Activated T-helper 17 cell treated with anti-CD3 and anti-CD28 coated beads, Interleukin-2, amount 50 U/mL, for 72 hours (primary cell): ENCODE data around the gene ARHGAP30. TPM values are rescaled to one million over a fixed set of nuclear protein-coding genes. Genes with fewer than 3 reads are reported as not detected.
"Not testable (repeated sequence)": the region's sequence is repeated elsewhere in the genome, so short reads cannot be mapped to it uniquely, and the experiment has no call there.

Experiments used
- ATAC-seq: fragments of 150-1000 bp; cut with Tn5 transposase; replicated peaks from 2 replicates; pipeline ENCODE4 v1.10.0; 2021; ENCODE audit warnings: mild to moderate bottlenecking, moderate library complexity
- H3K27ac Mint-ChIP-seq: one replicate; pipeline ENCODE4 v1.8.0; 2022; ENCODE audit warnings: mixed read lengths
- H3K27me3 Mint-ChIP-seq: one replicate; pipeline ENCODE4 v1.8.0; 2022; ENCODE audit warnings: mixed read lengths
- H3K36me3 Mint-ChIP-seq: one replicate; pipeline ENCODE4 v1.8.0; 2022; ENCODE audit warnings: low read depth, mild to moderate bottlenecking, mixed read lengths
- H3K4me1 Mint-ChIP-seq: one replicate; pipeline ENCODE4 v1.8.0; 2022; ENCODE audit warnings: mixed read lengths
- H3K4me3 Mint-ChIP-seq: one replicate; pipeline ENCODE4 v1.8.0; 2022; ENCODE audit warnings: mild to moderate bottlenecking, mixed read lengths
- H3K9me3 Mint-ChIP-seq: one replicate; pipeline ENCODE4 v1.8.0; 2022; ENCODE audit warnings: mixed read lengths
- total RNA-seq, 2 donors: library from RNA; stranded (reverse); gene quantifications; one replicate each; pipeline ENCODE4 v1.2.3, GENCODE V29; 2022

The ARHGAP30 gene
- total RNA-seq, 2 donors from 2014 or later, result 180 to 207 TPM

DNA sequence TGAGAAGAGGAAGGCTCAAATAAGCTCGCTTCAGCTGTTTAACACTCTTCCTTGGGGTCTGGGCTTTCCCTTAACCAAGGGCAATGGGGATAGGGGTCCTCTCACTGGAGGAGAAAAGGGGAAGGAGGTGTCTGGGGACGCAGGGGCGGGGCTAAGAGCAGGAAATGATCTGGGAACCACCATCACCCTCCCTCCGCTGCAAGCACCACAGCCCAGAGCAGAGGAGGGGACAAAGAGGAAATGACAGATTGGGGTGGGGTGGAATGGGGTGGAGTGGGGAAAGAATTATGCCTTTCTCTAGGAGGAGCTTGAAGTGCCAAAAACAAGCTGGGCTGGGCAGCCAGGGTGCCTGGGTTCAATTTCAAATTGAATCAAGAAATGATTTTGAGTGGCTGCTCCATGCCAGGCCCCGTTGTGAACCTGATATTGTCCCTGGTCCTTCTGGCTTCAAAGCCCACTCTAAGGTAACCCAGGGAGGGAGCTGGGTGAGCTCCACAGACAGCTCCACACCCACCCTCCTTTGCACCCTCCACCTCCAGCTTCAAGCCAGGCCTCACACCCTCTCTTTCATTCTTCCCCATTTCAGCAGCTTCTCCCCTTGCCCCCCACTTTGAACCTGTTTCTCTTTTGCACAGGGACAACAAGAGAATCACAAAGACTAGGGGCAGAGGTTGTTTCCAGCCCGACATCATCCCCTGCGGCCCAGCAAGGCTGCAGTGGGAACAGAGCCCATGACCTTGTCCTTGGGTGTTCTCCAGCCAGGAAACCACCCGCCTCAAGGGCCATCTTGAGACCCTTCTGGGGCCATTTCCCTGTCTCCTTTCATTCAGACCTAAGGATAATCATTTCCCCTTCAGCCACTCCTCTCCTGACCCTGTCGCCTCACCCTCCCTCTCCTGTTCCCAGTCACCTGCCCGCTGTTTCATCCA lies 1.1 kb downstream of the ARHGAP30 start:
- Mint-ChIP-seq H3K27ac (peak overlapping the region; percentile 77), H3K4me3 (peak overlapping the region; percentile 82), H3K4me1 (peaks cover 38% of the 10 kb centered on the region), H3K9me3 (no peaks in the 10 kb centered on the region), H3K27me3 (no peaks in the 10 kb centered on the region), H3K36me3 (peaks cover 63% of the 10 kb centered on the region)
- ATAC-seq, result peak; percentile 68

DNA sequence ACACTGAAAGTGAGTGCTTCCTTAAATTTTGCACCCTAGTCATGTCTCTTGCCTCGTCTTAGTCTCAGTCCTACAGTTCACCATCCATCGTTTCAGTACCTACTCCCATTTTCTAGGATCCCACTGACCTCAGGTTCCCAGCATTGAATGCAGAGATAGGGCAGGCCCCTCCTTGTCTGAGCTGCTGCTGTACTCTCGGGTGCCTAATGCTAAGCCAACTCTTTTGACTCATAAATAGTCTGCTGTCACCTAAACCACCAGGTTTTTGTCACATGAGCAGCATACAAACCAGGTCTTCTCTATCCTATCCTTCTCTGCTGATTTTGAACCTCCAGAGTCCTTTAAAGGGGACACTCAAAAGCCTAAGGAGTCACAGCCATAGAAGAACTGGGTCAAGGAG lies 3.0 kb downstream of the ARHGAP30 start:
- peaks cover 82% of the 10 kb centered on the region for H3K36me3 Mint-ChIP-seq
- peak; percentile 38 for ATAC-seq
- peak overlapping the region; percentile 82 for H3K4me3 Mint-ChIP-seq
- H3K27ac Mint-ChIP-seq, result peak overlapping the region; percentile 77
- H3K9me3 Mint-ChIP-seq, result no peaks in the 10 kb centered on the region
- H3K27me3 Mint-ChIP-seq, result no peaks in the 10 kb centered on the region
- H3K4me1 Mint-ChIP-seq, result peaks cover 43% of the 10 kb centered on the region

DNA sequence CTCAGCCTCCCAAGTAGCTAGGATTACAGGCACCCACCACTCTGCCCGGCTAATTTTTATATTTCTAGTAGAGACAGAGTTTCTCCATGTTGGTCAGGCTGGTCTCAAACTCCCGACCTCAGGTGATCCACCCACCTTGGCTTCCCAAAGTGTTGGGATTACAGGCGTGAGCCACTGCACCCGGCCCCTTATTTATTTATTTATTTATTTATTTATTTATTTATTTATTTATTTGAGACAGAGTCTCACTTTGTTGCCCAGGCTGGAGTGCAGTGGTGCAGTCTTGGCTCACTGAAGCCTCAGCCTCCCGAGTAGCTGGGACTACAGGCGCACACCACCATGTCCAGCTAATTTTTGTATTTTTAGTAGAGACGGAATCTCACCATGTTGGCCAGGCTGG lies 4.0 kb downstream of the ARHGAP30 start:
- not testable (repeated sequence) for H3K27me3 Mint-ChIP-seq, ATAC-seq, H3K9me3 Mint-ChIP-seq
- Mint-ChIP-seq H3K36me3 (peaks cover 87% of the 10 kb centered on the region), H3K4me1 (peaks cover 35% of the 10 kb centered on the region), H3K27ac (peak overlapping the region; percentile 36), H3K4me3 (peak overlapping the region; percentile 82)

DNA sequence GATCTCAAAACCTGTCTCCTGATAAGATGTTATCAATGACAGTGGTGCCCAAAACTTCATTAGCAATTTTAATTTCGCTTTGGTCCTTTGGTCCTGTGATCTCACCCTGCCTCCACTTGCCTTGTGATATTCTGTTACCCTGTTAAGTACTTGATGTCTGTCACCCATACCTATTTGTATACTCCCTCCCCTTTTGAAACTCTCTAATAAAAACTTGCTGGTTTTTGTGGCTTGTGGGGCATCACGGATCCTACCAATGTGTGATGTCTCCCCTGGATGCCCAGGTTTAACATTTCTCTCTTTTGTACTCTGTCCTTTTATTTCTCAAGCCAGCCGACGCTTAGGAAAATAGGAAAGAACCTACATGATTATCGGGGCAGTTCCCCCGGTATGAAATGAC lies 5.8 kb downstream of the ARHGAP30 start:
- not testable (repeated sequence) for H3K9me3 Mint-ChIP-seq, H3K27me3 Mint-ChIP-seq, ATAC-seq
- H3K4me3 Mint-ChIP-seq, result peak overlapping the region; percentile 82
- H3K4me1 Mint-ChIP-seq, result peaks cover 34% of the 10 kb centered on the region
- peak overlapping the region; percentile 84 for H3K27ac Mint-ChIP-seq
- peaks cover 96% of the 10 kb centered on the region for H3K36me3 Mint-ChIP-seq

DNA sequence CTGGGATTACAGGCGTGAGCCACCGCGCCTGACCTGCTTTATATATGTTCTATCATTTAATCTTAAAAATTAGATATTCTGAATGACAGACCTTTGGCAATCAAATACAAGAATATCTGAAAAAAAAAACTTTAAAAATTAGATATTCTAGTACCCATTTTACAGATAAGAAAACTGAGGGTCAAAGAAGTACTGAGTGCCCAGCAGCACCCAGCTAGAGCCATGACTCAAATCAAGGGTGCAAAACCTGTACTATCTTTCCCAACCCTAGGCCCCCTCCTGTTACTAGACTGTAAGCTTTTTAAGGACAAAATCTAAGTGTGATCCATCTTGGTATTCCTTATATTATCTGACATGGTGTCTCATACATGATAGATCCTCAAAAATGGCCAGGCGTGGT lies 8.3 kb downstream of the ARHGAP30 start:
- Mint-ChIP-seq H3K27me3 (no peaks in the 10 kb centered on the region), H3K9me3 (no peaks in the 10 kb centered on the region), H3K4me1 (peaks cover 23% of the 10 kb centered on the region), H3K4me3 (no peak overlapping the region), H3K36me3 (peaks cover 94% of the 10 kb centered on the region), H3K27ac (peak overlapping the region; percentile 77)
- no peak for ATAC-seq

DNA sequence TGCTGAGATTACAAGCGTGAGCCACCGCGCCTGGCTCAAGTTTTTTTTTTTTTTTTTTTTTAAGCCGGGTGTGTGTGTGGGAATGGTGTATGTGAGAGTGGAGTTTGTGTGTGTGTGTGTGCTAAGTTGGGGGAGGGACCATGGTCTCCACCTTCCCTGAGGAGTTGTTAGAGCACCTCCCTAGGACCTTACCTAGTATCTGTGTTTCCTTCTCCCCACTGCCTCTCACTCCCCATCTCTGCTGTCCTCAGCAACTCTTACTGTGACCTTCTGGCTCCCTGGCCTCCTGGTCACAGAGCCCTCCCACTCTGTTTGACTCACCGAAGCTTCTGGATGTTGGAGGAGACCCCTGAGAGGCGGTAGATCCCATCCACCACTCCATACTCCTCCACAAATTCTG lies 10.4 kb downstream of the ARHGAP30 start:
- Mint-ChIP-seq H3K27ac (peak overlapping the region; percentile 77), H3K4me3 (no peak overlapping the region), H3K36me3 (peaks cover 94% of the 10 kb centered on the region), H3K27me3 (no peaks in the 10 kb centered on the region), H3K4me1 (peaks cover 17% of the 10 kb centered on the region), H3K9me3 (no peaks in the 10 kb centered on the region)
- no peak for ATAC-seq

DNA sequence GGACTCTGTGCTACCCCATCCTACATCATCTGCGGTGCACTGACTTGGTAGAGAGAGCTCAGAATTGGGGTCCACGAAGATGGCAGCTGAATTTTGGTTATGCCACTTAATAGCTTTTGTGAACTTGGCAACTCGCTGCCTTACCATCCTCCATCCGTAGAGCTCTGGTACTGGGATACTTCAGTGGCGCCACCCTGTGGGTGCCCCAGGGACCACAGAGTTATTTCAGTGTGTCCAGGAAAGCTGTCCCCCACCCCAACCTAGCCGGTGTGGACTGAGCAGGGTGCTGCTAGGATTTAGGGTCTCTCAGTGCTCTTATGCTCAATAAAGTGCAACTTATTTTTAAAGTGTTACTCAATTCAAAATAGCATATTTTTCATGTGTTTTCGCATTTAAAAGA lies 14.9 kb downstream of the ARHGAP30 start:
- Mint-ChIP-seq H3K36me3 (peaks cover 99% of the 10 kb centered on the region), H3K27ac (no peak overlapping the region), H3K4me3 (no peak overlapping the region), H3K4me1 (no peaks in the 10 kb centered on the region), H3K27me3 (no peaks in the 10 kb centered on the region), H3K9me3 (no peaks in the 10 kb centered on the region)
- ATAC-seq, result no peak

DNA sequence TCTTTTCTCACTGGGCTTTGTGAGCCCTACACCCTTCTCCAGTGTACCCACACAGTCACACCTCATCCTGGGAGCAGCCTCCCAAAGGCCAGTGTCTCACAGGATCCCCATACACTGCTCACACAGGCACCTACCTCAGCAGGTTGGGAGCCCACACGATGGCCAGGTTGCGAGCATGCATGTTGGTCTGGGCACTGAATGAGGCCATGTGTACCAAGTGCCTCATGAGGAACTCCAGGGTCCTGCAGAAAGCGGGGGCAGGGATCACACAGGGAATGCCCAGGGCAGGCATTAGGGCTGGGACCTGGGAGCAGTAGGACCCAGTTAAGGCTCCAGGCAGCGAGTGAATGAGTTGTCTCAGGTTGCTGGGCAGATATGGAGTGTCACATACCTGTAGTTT lies 15.5 kb downstream of the ARHGAP30 start:
- no peak for ATAC-seq
- H3K4me1 Mint-ChIP-seq, result no peaks in the 10 kb centered on the region
- H3K36me3 Mint-ChIP-seq, result peaks cover 99% of the 10 kb centered on the region
- H3K27me3 Mint-ChIP-seq, result no peaks in the 10 kb centered on the region
- H3K4me3 Mint-ChIP-seq, result no peak overlapping the region
- no peaks in the 10 kb centered on the region for H3K9me3 Mint-ChIP-seq
- H3K27ac Mint-ChIP-seq, result no peak overlapping the region

DNA sequence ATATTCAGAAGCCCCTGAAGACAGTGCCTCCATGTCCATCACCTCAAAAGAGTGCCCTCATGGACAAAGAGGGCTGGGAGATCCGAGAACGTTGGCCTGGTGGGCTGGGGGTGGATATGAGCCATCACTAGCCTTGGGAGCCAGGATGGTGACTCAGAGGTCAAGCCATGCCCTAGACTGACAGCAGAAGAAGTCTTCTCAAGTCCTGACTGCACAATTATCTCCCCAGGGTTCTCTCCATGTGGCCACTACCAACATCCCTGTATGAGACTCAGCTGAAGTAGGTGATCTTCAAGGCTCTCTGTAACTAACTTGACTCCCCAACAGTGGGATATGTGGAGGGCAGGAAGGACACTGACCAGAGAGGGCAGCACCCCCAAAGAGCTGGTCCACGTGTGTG lies 16.8 kb downstream of the ARHGAP30 start:
- no peak overlapping the region for H3K4me3 Mint-ChIP-seq
- H3K27ac Mint-ChIP-seq, result peak overlapping the region; percentile 53
- ATAC-seq, result no peak
- H3K9me3 Mint-ChIP-seq, result no peaks in the 10 kb centered on the region
- no peaks in the 10 kb centered on the region for H3K4me1 Mint-ChIP-seq
- H3K27me3 Mint-ChIP-seq, result no peaks in the 10 kb centered on the region
- peaks cover 98% of the 10 kb centered on the region for H3K36me3 Mint-ChIP-seq

DNA sequence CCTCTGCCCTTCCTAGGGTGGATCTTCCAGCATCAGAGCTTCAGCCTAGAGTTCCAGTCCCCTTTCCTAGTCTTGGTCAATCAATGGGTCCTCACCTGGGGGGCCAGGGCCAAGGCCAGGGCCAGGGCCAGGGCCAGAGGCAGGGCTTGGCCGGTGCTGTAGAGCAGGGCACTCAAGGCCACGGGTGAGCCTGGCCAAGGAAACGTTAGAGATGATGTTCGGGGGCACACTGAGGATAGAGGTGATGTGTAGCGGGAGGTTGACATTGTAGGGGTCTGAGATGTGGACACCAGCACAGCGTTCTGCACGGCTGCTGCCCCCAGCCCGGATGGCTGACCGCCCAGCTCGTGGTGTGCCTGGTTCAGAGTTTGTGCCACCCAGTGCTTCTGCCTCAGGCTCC lies 18.5 kb downstream of the ARHGAP30 start:
- ATAC-seq, result no peak
- H3K4me1 Mint-ChIP-seq, result peaks cover 9% of the 10 kb centered on the region
- H3K27me3 Mint-ChIP-seq, result no peaks in the 10 kb centered on the region
- peaks cover 91% of the 10 kb centered on the region for H3K36me3 Mint-ChIP-seq
- no peaks in the 10 kb centered on the region for H3K9me3 Mint-ChIP-seq
- no peak overlapping the region for H3K4me3 Mint-ChIP-seq
- no peak overlapping the region for H3K27ac Mint-ChIP-seq

DNA sequence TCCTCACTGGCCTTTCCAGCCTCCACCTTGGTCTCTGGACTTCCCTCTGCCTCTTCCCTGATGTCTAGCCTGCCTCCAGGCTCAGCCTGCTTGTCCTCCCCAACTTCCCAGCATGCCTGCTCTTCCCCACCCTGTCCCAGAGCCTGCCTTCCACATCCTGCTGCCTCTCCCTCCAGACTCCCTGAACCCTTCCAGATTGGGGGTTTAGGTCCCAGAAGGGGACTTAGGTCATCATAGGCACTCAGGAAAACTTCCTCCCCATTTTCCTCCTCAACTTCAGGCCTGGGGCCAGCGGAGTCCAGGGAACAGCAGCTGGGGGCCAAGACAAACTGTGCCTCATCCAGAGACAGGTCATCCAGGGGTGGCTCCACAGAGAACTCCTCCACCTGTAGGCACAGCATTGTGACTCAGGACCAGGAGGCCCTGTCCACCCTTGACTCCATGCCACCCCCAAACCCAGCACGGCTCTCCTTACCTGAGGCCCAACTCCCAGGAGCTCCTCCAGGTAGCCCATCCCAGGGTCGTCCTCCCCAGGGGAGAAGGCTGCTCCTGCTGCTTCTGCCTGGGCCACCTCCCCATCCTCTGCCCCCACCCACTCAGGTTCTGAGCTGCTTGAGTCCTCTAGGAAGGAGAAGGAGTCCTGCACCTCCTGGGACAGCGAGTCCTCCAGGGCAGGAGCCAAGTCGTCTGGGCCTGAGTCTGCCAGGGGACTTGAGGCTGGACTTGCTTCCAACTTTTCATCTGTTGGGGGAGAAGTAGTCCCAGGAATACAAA lies 20.6 kb downstream of the ARHGAP30 start:
- Mint-ChIP-seq H3K27ac (peak overlapping the region; percentile 98), H3K9me3 (no peaks in the 10 kb centered on the region), H3K4me3 (peak overlapping the region; percentile 6), H3K36me3 (peaks cover 90% of the 10 kb centered on the region), H3K27me3 (no peaks in the 10 kb centered on the region), H3K4me1 (peaks cover 17% of the 10 kb centered on the region)
- ATAC-seq, result no peak

DNA sequence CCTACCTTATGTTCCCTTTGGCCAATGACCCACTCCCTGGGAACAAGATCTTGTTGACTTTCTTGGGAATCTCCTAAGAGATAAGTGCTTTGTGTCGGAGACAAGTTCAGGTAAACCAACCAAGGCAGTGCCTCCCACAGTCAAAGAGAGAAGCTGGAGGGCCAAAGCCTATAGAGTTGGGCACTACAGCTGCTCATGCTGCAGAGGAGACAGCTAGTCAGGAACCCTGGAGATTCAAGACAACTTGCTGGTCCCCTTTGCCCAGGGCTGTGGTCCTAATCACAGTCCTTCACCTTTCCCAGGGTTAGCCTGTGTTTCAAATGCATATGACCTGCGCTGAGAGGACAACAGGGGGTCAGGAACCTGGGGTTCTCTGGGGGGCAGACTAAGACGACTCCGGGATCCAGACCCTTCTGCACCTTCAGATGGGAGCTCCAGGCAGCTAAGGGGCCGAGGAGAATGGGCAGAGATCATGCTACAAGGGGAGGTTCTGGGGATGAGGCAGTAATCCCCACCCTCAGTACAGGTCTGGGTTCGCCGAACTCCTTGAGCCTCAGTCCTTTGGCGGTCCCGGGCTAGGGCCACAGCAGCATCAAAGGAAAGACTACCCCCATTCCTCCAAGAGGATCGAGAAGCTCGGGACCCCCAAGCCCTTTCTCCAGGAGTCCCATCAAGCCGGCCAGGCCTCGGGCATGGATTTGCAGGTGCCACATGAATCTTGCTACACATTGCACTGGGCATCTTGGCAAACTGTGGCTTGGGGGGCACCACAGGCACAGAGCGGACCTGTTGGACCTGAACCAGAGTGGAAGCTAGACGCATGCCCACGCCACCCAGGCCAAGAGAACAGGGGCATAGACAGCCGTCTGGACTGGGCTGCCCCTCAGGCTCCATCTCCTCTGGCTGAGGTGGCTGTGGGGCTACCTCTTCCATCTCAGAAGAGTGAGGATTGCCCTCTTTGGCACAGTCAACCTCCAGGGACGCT lies 22.0 kb downstream of the ARHGAP30 start:
- Mint-ChIP-seq H3K4me3 (peak overlapping the region; percentile 93), H3K27ac (peak overlapping the region; percentile 98), H3K36me3 (peaks cover 87% of the 10 kb centered on the region), H3K4me1 (peaks cover 22% of the 10 kb centered on the region), H3K9me3 (no peaks in the 10 kb centered on the region), H3K27me3 (no peaks in the 10 kb centered on the region)
- no peak for ATAC-seq

DNA sequence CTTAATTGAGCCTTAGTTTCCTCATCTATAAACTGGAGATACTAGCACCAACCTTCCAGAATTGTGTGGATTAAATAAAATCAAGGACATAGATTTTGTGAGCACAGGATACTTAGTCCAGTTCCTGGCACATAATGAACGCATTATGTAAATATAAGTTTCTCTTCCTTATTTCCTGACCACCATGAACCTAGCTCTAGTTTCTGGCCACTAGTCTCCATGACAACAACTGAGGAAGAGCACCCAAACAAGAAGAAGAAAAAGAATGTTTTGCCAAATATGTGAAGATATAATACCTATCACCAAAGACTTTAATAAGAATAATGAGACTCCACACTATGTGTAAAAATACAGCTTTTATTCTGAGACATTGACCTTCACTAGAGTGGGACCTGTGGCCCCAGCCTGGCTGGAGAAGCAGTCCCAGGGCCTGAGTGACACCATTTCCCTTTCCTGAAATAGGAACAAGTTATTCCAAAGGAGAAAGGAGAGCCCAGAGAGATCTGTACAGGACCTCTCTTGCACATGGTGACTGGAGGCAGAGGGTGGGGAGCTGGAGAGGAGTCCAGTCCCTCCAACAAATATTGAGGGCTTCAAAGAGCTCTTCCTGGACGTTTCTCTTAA lies 23.0 kb downstream of the ARHGAP30 start:
- H3K27ac Mint-ChIP-seq, result peak overlapping the region; percentile 98
- no peaks in the 10 kb centered on the region for H3K9me3 Mint-ChIP-seq
- peak overlapping the region; percentile 93 for H3K4me3 Mint-ChIP-seq
- no peaks in the 10 kb centered on the region for H3K27me3 Mint-ChIP-seq
- peaks cover 87% of the 10 kb centered on the region for H3K36me3 Mint-ChIP-seq
- H3K4me1 Mint-ChIP-seq, result peaks cover 26% of the 10 kb centered on the region
- ATAC-seq, result no peak
